OCI-LY7 (cell line): ENCODE results near the gene MECR. TPM values are rescaled to one million over a fixed set of nuclear protein-coding genes. Genes with fewer than 3 reads are reported as not detected.

Experiments
- BruUV-seq: library from RNA; stranded (reverse); fragments of 400-500 nt; replicated peaks from 2 replicates; lab custom pipeline; 2021; lab: Mats Ljungman, UMichigan
- CTCF ChIA-PET: fragments of 300-600 bp; sonication (Branson Sonifier 250); formaldehyde crosslinking; loops from one replicate; lab custom pipeline; 2022; ENCODE audit warnings: antibody characterized with exemption; ENCODE audit not compliant: unreplicated experiment; lab: Charles Lee
- POLR2A ChIA-PET: fragments of 300-600 bp; sonication (Branson Sonifier 250); formaldehyde crosslinking; loops from one replicate; lab custom pipeline; 2022; ENCODE audit warnings: antibody characterized with exemption; lab: Charles Lee
- DNase-seq: peaks from one replicate; pipeline ENCODE4 v3.0.0-alpha.2; 2015; ENCODE audit warnings: low spot score
- H2AFZ ChIP-seq: fragments of 200-600 bp; sonication (generic), shearing (Covaris generic); 2 replicates; pipeline ENCODE4 v1.6.1; 2014; ENCODE audit warnings: mild to moderate bottlenecking, antibody characterized with exemption, low read length, moderate library complexity
- H3K27ac ChIP-seq: fragments of 200-600 bp; sonication (generic); 2 replicates; pipeline ENCODE4 v1.5.1; 2014; ENCODE audit warnings: mixed run types, low read depth, mild to moderate bottlenecking, moderate library complexity, low read length, inconsistent platforms; ENCODE audit not compliant: poor library complexity, severe bottlenecking
- H3K36me3 ChIP-seq: fragments of 200-600 bp; sonication (generic); 2 replicates; pipeline ENCODE4 v1.6.1; 2014; ENCODE audit warnings: mild to moderate bottlenecking, antibody characterized with exemption, low read length, moderate library complexity, mixed read lengths; ENCODE audit not compliant: insufficient read depth
- H3K4me1 ChIP-seq: fragments of 200-600 bp; sonication (generic); 2 replicates; pipeline ENCODE4 v1.5.1; 2014; ENCODE audit warnings: mild to moderate bottlenecking, low read length; ENCODE audit not compliant: insufficient read depth, poor library complexity, severe bottlenecking
- H3K4me2 ChIP-seq: fragments of 200-600 bp; sonication (generic); 2 replicates; pipeline ENCODE4 v1.6.1; 2014; ENCODE audit warnings: mild to moderate bottlenecking, low read length
- H3K4me3 ChIP-seq: fragments of 200-600 bp; sonication (generic); 2 replicates; pipeline ENCODE4 v1.5.1; 2014; ENCODE audit warnings: mild to moderate bottlenecking, low read depth, low read length; ENCODE audit not compliant: poor library complexity, severe bottlenecking
- H3K79me2 ChIP-seq: fragments of 200-600 bp; sonication (generic); 2 replicates; pipeline ENCODE4 v1.6.1; 2016; ENCODE audit warnings: low read depth, mild to moderate bottlenecking, low read length, moderate library complexity, mixed read lengths; ENCODE audit not compliant: insufficient read depth
- H3K9me2 ChIP-seq: fragments of 200-600 bp; sonication (generic); 2 replicates; pipeline ENCODE4 v1.6.1; 2016; ENCODE audit warnings: mild to moderate bottlenecking, low read length, mixed read lengths; ENCODE audit not compliant: insufficient read depth
- H3K9me3 ChIP-seq: fragments of 200-600 bp; sonication (generic); 2 replicates; pipeline ENCODE4 v1.6.1; 2014; ENCODE audit warnings: mild to moderate bottlenecking, mixed run types, low read length, mixed read lengths
- H4K20me1 ChIP-seq: fragments of 200-600 bp; sonication (generic); 2 replicates; pipeline ENCODE4 v1.6.1; 2014; ENCODE audit warnings: mild to moderate bottlenecking, antibody characterized with exemption, low read length, moderate library complexity, mixed read lengths; ENCODE audit not compliant: insufficient read depth
- CTCF ChIP-seq: fragments of 200-600 bp; sonication (generic); conservative IDR thresholded peaks from 2 replicates; pipeline ENCODE4 v1.5.1; 2014; ENCODE audit warnings: mild to moderate bottlenecking, antibody characterized with exemption, low read length, moderate library complexity, mixed read lengths
- EZH2phosphoT487 ChIP-seq: fragments of 200-600 bp; sonication (generic); IDR thresholded peaks from 2 replicates; pipeline ENCODE4 v1.6.1; 2018; ENCODE audit warnings: low read depth, borderline replicate concordance, mild to moderate bottlenecking, mixed run types, antibody characterized with exemption, low read length, moderate library complexity, mixed read lengths
- intact Hi-C: fragments of 100-400 bp; cut with micrococcal nuclease; formaldehyde crosslinking; loops from one replicate; pipeline ENCODE4 v1.10.0; 2022; ENCODE audit not compliant: unreplicated experiment
- total RNA-seq, 2 experiments: library from RNA; depleted of rRNA in 1 of 2; stranded (reverse); fragments of >200 nt in 1 of 2; shearing (Covaris generic) in 1 of 2; gene quantifications; 2 replicates each; pipeline ENCODE4 v1.2.3, GENCODE V29; 2014 to 2022

The MECR gene
- total RNA-seq, 2 experiments from 2014 or later: 33.3 to 33.5 TPM

GRCh38 chr1:29193879-29194455 is 36.8 kb downstream of the MECR start:
- CTCF ChIA-PET: no interaction called here
- POLR2A ChIA-PET: no interaction called here
- BruUV-seq: no TSS peak

GRCh38 chr1:29190718-29191117 is 40.0 kb downstream of the MECR start:
- TF ChIP-seq EZH2phosphoT487 (no peak), CTCF (no peak)
- CTCF ChIA-PET: interaction anchor here (0.6 kb wide), 1 partner anchor 148 kb away, joined by 3 read pairs; no protein-coding TSS in a partner anchor
- BruUV-seq: no TSS peak
- POLR2A ChIA-PET: no interaction called here
- no peak overlapping the region for H3K4me2 ChIP-seq
- H3K4me1 ChIP-seq: no peaks in the 10 kb centered on the region
- no peak overlapping the region for H2AFZ ChIP-seq
- peaks cover 12% of the 10 kb centered on the region; the same call in 1 of the 2 replicates for H3K36me3 ChIP-seq
- H4K20me1 ChIP-seq: no peaks in the 10 kb centered on the region
- no peak overlapping the region for H3K4me3 ChIP-seq
- no peak overlapping the region for H3K27ac ChIP-seq
- no peaks in the 10 kb centered on the region for H3K9me3 ChIP-seq
- H3K9me2 ChIP-seq: no peaks in the 10 kb centered on the region
- H3K79me2 ChIP-seq: no peaks in the 10 kb centered on the region
- DNase-seq: no peak
- intact Hi-C loops: no loop called here

More at GRCh38 chr1:29193879-29194455, 36.8 kb downstream of the MECR start:
- H3K79me2 ChIP-seq: no peaks in the 10 kb centered on the region
- no peak overlapping the region for H3K4me2 ChIP-seq
- no peaks in the 10 kb centered on the region for H3K9me2 ChIP-seq
- no peak for DNase-seq
- H3K4me3 ChIP-seq: no peak overlapping the region
- no peak overlapping the region for H2AFZ ChIP-seq
- H3K4me1 ChIP-seq: no peaks in the 10 kb centered on the region
- TF ChIP-seq CTCF (no peak), EZH2phosphoT487 (no peak)
- peaks cover 12% of the 10 kb centered on the region; the same call in 1 of the 2 replicates for H3K36me3 ChIP-seq
- intact Hi-C loops: no loop called here
- no peaks in the 10 kb centered on the region for H3K9me3 ChIP-seq
- no peaks in the 10 kb centered on the region for H4K20me1 ChIP-seq
- no peak overlapping the region for H3K27ac ChIP-seq

- H3K4me2 ChIP-seq: no peak overlapping the region
- no TSS peak for BruUV-seq
- ChIA-PET CTCF (no interaction called here), POLR2A (interaction anchor here (0.7 kb wide), 1 partner anchor 93 kb away, joined by 3 read pairs; no protein-coding TSS in a partner anchor)
- H3K4me1 ChIP-seq: peaks cover 11% of the 10 kb centered on the region
- no peak for DNase-seq
- no peaks in the 10 kb centered on the region for H3K9me2 ChIP-seq
- no peak overlapping the region for H3K27ac ChIP-seq
- intact Hi-C loops: no loop called here
- H3K9me3 ChIP-seq: no peaks in the 10 kb centered on the region
- H4K20me1 ChIP-seq: no peaks in the 10 kb centered on the region
- no peaks in the 10 kb centered on the region for H3K79me2 ChIP-seq
- TF ChIP-seq CTCF: no peak
- H2AFZ ChIP-seq: no peak overlapping the region
- H3K36me3 ChIP-seq: no peaks in the 10 kb centered on the region
- no peak overlapping the region for H3K4me3 ChIP-seq
Observed at GRCh38 chr1:29186707-29187106, 44.0 kb downstream of the MECR start.
